SIG-M5 treated with dmso at 0.1 percent for 504 hours (cell line): ENCODE measurements around the gene THRA.

ENCODE experiments used
- DNase-seq: peaks from one replicate; lab custom pipeline; 2025; ENCODE audit not compliant: unreplicated experiment; lab: John Stamatoyannopoulos, UW

THRA gene

GRCh38 chr17:40098846-40099618 is 36.3 kb downstream of the THRA start:
- peak; percentile 100 for DNase-seq

- peak; percentile 81 for DNase-seq
Observed at GRCh38 chr17:40099619-40100418, 37.1 kb downstream of the THRA start.

GRCh38 chr17:40100419-40100668 is 37.6 kb downstream of the THRA start, which contains the start of gene NR1D1:
Gene NR1D1, minus strand, starts transcription at chr17:40100589. Its CDS starts 495 bp downstream, at chr17:40100094.
- DNase-seq: no peak

- DNase-seq: peak; percentile 96
Observed at GRCh38 chr17:40100669-40101366, 38.1 kb downstream of the THRA start.

GRCh38 chr17:40101367-40102210 is 38.8 kb downstream of the THRA start:
- no peak for DNase-seq

GRCh38 chr17:40103071-40103661 is 40.4 kb downstream of the THRA start:
- DNase-seq: no peak

GRCh38 chr17:40103688-40104087 is 40.9 kb downstream of the THRA start:
- no peak for DNase-seq

GRCh38 chr17:40104594-40105486 is 42.1 kb downstream of the THRA start:
- DNase-seq: no peak

GRCh38 chr17:40105861-40106759 is 43.3 kb downstream of the THRA start:
- DNase-seq: no peak

- peak; percentile 54 for DNase-seq
Observed at GRCh38 chr17:40106760-40107521, 44.2 kb downstream of the THRA start.

GRCh38 chr17:40107522-40108174 is 44.9 kb downstream of the THRA start:
- DNase-seq: peak; percentile 87

GRCh38 chr17:40108970-40109824 is 46.4 kb downstream of the THRA start:
- DNase-seq: no peak

- no peak for DNase-seq
Observed at GRCh38 chr17:40110026-40110845, 47.5 kb downstream of the THRA start.

- peak; percentile 82 for DNase-seq
Observed at GRCh38 chr17:40111221-40112128, 48.7 kb downstream of the THRA start.
